Parietal lobe (tissue), 2 donors: Measurements from ENCODE around the gene FBXO22. TPM values are rescaled to one million over a fixed set of nuclear protein-coding genes. Genes with fewer than 3 reads are reported as not detected.

Experiments
- small RNA-seq: library from RNA; depleted of rRNA; stranded (forward); fragments of <200 nt; gene quantifications from one replicate; pipeline ENCODE3, GENCODE V24; 2014; ENCODE audit warnings: low replicate concordance
- total RNA-seq: library from RNA; depleted of rRNA; stranded (reverse); fragments of >200 nt; gene quantifications from one replicate; pipeline ENCODE4 v1.2.3, GENCODE V29; 2014

The FBXO22 gene
- 41.0 TPM for total RNA-seq

DNA sequence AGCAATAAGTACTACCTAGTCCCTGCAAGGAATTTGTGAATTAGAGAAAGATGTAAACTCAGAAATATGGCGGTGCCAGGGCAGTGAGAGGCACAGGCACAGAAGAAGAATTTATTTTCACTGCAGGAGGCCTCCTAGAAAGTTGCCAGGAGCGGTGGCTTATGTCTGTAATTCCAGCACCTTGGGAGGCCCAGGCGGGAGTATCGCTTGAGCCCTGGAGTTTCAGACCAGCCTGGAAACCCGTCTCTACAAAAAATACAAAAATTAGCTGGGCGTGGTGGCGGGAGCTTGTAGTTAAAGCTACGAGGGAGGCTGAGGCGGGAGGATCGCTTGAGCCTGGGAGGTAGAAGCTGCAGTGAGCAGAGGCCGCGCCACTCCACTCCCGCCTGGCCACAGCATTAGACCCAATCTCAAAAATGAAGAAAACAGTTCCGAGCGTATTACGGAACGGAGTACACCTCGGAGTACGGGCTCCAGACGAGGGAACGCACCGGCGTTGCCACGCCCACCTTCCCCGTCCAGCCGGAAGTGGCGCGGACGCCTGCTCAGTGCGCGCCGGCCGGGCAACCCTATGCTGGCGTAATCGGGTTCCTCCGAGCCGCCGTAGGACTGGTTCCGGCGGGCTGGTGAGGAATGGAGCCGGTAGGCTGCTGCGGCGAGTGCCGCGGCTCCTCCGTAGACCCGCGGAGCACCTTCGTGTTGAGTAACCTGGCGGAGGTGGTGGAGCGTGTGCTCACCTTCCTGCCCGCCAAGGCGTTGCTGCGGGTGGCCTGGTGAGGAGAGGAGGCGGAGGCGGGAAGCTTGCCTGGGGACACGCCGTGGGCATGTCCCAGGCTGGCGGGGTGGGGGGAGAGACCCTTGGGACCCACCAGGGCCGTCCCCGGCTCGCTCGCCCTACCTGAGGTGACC, at the start of gene FBXO22:
TSS of gene FBXO22 (plus strand) at position 548 of the 909 bp plus-strand sequence. CDS start at position 634, 86 bp downstream.

Small RNA genes within 50 kb of the gene (small RNA-seq; reads per million reads assigned to genes)
- gene RN7SL510P, result not detected

Other genes starting within 250 kb of the FBXO22 start
- gene CSPG4, start 191.0 kb upstream of the FBXO22 start, total RNA-seq, result 6.6 TPM
- gene UBE2Q2, start 60.4 kb upstream of the FBXO22 start, total RNA-seq, result 63.9 TPM
- not detected for gene NRG4, start 108.5 kb downstream of the FBXO22 start, total RNA-seq
- gene TMEM266, start 156.1 kb downstream of the FBXO22 start, total RNA-seq, result 3.8 TPM